ENCODE data around the gene DERL2.
A peak's percentile ranks its signal among the peaks of the same experiment; 100 is the strongest.

The DERL2 gene

GRCh38 chr17:5500589-5501391 lies 14.8 kb upstream of the DERL2 start:
- DNase-seq (ENCODE audit: low spot score) = peak; percentile 71

- DNase-seq (ENCODE audit: low spot score) = no peak
Measured at GRCh38 chr17:5500247-5500588, 14.2 kb upstream of the DERL2 start.

DNA sequence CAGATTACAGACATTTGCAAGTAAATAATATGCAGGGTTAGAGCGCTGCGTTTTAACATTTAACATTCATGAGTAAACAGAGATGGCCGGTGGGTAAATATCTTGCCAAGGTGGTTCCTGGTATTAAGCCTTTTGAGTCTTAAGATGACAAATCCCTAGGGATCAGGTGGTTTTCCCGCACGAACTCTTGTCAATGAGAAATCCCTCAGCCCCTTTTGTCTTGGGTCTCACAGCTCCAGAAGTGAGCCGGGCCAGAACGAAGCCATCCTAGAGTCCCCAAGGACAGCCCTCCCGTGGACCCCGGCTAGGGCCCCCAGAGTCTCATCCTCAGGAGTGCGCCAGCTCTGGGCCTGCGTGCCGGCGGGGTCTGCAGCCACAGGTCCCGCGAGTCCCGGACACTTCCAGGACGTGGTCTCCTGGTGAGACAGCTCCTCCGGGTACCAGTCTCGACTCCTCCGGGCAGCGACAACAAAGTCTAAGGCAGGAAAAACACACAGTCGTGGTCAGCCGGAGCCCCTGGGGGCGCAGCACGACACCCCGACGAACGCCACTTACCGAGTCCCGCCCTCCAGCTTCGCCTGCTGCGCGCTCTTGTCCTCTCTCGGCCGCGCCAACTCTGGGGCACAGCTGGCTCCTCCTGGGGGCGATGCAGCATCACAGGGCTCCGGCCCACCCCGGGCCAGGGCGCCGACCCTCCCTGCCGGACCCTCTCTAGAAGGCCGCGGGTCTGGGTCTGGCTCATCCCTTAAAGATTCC lies 13.7 kb upstream of the DERL2 start:
- DNase-seq (ENCODE audit: low spot score) = peak; percentile 27

GRCh38 chr17:5492970-5493369 lies 7.0 kb upstream of the DERL2 start:
- DNase-seq (ENCODE audit: low spot score) = no peak

GRCh38 chr17:5488752-5489151 lies 2.8 kb upstream of the DERL2 start:
- no peak for DNase-seq (ENCODE audit: low spot score)

GRCh38 chr17:5486206-5487124 lies 487 bp upstream of the DERL2 start, which contains the start of gene MIS12:
Gene MIS12, plus strand, starts transcription at chr17:5486566. Its CDS starts 2,297 bp downstream, at chr17:5488863.
- peak; percentile 100 for DNase-seq (ENCODE audit: low spot score)

GRCh38 chr17:5481451-5481850 lies 4.5 kb downstream of the DERL2 start:
- no peak for DNase-seq (ENCODE audit: low spot score)

DNA sequence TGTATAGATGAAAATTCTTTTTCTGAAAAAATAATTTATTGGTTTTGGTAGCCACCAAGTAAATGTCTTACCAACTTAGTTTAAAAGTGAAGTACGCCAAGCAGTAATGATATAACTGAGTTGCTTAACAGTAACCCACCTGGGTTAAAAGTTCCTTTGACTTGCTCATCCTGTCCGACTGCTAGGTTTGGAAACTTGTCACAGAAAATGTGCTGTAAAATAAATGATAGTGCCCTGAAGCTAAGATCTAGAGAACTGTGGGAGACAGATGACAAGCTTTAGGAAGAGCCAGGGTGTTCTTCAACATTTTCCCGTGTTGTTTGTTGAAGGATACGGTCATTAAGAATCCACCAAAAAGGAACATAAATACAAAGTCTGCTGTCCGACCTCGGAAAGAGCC lies 5.0 kb downstream of the DERL2 start:
- no peak for DNase-seq (ENCODE audit: low spot score)

DNA sequence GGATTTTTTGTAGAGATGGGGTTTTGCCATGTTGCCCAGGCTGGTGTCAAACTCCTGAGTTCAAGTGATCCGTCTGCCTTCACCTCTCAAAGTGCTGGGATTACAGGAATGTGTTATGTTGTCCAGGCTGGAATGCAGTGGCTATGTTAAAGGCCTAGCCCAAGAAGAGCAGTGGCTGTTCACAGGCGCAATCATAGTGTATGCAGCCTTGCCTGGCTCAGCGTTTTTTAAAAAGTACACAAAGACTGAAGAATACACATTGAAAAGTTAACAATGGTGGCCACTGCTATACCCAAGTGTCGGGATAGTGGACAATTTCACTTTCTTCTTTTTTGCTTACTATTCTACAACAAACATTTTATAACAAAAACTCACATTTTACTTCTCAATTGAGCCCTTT lies 7.0 kb downstream of the DERL2 start:
- no peak for DNase-seq (ENCODE audit: low spot score)

DNA sequence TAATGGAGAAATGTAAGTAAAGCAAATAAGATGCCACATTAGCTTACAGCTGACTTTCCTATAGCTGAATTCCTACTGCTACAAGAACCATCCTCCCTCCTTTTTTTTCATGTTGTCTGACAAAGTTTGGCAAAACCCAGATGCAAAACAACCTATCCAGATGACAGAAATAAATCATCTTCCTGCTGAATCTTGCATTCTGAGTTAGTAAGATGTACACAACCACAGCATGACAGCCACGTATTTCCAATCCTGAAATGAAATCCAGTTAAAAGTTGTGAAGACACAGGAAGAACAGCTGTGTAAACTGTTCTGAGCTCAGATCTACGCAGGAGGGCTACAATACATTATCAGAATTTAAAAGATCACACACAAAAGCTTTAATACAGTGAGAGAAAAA lies 12.1 kb downstream of the DERL2 start:
- DNase-seq (ENCODE audit: low spot score) = no peak

DNA sequence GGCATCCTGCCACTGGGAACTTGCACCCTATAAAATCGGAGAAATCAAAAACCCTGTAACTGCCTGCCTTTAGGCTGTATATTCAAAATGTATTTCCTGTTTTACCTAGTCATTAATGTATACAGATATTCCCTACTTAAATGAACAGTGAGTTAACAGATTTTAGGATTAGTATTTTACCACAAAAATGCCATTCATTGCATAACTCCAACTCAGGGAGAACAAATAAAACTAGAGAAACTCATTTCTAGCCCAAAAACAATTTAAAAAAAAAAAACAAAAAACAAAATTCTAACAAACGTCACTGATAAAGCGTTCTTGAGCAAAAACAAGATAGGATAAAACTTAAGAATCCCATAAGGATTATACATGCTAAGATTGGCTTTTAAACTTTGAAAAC lies 13.5 kb downstream of the DERL2 start:
- DNase-seq (ENCODE audit: low spot score) = no peak

DNA sequence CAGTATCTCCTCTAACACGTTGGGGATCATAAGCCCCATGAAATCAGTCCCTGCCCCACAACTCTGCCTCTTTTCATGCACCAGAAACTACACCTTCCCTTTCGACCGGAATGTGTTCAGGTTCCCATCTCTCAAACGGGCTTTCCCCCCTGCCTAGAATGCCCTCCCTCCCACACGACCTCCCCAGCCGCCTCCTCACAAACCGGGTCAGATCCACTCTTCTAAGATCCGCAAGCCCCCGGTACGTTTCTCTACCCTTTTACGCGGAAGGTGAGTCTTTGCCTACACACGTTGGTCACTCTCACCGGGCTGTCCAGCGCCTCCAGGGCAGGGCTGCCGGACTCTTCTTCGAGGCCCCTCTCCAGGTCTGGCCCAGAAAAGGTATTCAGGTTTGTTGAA lies 17.9 kb downstream of the DERL2 start:
- DNase-seq (ENCODE audit: low spot score) = no peak

GRCh38 chr17:5467416-5467815 lies 18.6 kb downstream of the DERL2 start:
- DNase-seq (ENCODE audit: low spot score) = no peak

DNA sequence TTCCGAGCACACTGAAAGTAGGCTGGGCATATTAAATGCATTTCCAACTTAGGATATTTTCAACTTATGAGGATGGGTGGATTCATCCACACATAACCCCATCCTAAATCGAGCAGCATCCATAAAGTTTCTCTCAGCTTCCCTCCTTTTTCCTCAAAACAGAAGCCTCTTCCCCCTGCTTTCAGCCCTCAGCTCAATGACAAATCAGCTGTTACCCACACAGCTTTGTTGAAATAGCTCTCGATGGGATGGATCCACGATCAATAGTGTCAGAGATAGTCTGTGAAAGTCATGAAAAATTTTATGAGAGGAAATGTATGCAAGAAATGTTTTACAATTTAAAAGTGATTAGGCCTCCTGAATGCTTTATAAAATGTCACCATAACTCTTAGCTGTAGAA lies 19.7 kb downstream of the DERL2 start:
- DNase-seq (ENCODE audit: low spot score) = no peak

DNA sequence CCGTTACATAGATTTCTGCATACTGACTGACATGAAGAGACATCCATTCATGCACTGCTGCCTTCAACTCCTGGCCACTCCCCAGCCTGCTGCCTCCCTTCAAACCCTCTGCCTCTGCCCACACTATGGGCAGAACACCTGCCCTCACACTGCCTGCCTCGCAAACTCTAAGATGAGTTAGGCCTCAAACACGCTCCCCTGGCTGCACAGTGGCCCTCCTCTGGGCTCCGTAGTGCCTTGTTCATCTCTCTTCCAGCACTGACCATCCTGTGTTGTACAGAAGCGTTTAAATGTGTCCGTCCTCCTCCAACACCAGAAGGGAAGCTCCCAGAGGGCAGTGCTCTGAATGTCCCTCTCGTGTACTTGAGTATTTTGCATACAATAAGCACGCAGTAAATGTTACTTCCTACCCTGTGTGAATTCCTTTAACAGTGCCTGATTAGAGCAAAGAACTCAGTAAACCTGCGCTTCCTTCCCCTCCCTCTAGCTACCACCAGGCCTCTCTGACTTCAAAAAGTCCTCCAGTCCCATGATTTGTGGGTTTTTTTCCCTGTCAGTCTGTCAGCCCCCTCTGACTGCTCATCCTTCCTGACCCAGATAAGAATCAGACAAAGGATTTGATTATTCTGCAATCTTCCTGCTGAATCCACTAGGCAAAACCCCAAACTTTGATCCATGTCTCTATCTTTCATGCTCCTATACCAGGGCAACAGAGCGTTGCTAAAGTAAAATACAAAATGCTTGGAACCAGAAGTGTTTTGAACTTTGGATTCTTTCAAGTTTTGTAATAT lies 21.1 kb downstream of the DERL2 start:
- DNase-seq (ENCODE audit: low spot score) = no peak

DNA sequence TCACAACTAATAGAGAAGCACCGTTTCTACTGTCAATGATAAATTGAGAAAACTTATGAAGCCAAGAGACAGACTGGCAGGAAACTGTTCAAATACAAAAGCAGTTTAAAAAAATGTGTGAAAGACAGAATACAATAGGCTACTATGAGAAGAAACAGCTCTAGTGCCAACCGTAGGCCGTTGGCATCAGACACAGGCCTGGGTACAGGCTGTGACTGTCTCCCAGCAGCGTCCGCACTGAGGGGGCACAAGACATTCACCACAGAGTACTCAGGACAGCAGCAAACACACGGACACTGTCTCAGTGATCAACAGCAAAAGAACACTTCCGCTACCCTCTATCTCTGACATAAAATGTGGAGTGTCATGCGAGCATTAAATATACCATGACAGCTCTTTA lies 39.2 kb downstream of the DERL2 start:
- DNase-seq (ENCODE audit: low spot score) = peak; percentile 97

DNA sequence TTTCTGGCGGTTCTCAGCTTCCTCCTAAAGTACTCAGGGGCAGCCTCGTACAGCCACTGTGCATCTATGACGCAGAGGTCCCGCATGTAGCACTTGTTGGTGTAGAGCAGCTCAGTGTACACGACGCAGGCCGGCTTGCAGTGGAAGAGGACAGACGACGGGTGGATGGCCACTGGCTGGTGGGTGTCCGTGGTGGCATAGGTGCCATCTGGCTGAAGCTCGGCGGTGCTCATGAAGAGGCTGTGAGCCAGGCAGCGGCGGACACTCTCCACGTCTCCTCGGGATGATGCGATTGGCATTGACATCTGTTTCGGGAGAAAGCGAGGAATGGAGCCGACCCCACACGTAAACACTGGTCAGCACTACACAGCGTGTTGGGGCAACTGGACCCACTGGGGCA lies 41.8 kb downstream of the DERL2 start:
- no peak for DNase-seq (ENCODE audit: low spot score)

DNA sequence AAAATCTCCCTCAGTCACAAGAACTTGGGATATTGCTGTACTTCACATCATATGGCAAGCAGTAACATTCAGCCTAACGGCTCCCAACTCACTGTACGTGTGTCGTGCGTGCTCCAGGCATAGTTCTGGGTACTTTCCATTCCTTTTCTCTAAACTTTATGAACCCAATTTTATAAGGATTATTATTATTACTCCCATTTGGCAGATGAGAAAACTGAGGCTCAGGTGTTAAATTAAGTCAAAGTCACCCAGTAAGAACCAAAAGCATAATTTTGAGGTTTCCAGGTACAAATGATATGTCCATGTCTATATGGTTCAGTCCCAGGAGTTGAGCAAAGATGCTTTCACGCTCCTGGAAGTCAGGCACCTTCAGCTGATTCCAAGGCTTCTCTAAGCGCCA lies 42.2 kb downstream of the DERL2 start:
- no peak for DNase-seq (ENCODE audit: low spot score)

GRCh38 chr17:5439446-5439764 lies 46.6 kb downstream of the DERL2 start:
- no peak for DNase-seq (ENCODE audit: low spot score)

DNA sequence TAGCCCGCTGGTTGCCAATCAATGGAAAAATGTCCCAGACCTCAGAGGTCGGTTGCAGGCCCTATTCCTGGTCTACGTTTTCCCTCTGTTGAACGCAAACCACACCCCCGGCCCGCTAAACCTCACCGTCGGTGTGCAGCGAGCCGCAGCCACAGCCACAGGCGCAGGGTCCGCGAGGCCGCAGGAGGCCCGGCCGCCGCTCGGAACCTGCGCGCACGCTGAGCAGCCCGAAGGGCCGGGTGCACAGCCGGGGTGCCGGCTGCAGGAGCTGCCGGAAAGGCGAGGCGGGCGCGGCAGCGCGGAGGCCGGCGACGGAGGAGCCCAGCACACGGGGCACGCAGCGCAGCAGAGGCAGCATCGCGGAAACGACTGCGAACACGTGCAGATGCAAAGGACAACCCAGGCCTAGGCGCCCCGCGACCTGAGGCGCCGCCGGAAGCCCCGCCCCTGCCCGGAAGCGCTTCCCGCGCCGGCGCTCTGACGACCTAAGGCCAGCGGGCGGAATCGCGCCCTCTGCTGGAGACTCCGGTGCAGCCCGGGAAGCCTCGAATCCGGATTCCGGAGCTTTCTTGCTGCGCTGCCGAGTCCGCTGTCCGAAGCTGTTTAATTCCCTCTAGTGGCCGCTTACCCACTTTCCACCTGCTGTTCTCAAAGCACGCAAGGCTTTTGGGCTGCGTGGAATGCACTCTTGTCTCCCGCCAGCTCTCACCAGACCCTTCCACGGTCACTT lies 47.1 kb downstream of the DERL2 start, which contains the start of gene C1QBP:
TSS of gene C1QBP (minus strand) at position 440 of the 730 bp plus-strand sequence. CDS start at position 358, 82 bp downstream.
- peak; percentile 90 for DNase-seq (ENCODE audit: low spot score)

- DNase-seq (ENCODE audit: low spot score) = no peak
Measured at GRCh38 chr17:5437721-5438317, 48.2 kb downstream of the DERL2 start.
